A549 (cell line): ENCODE measurements around the gene KIAA1755. TPM values are rescaled to one million over a fixed set of nuclear protein-coding genes. Genes with fewer than 3 reads are reported as not detected.

Experiments used
- BHLHE40 ChIP-seq: IDR thresholded peaks from 2 replicates; pipeline ENCODE4 v1.6.1; 2012; ENCODE audit warnings: low read depth, low read length, inconsistent platforms
- CEBPB ChIP-seq, 2 experiments: fragments of >200 bp in 1 of 2; sonication (Bioruptor Twin) in 1 of 2; formaldehyde crosslinking in 1 of 2; IDR thresholded peaks; 2 replicates each; pipeline ENCODE4 v1.6.1; 2012 to 2016
- CHD2 ChIP-seq: fragments of 150-350 bp; IDR thresholded peaks from 2 replicates; pipeline ENCODE4 v1.6.1; 2014; ENCODE audit warnings: low read length; ENCODE audit not compliant: partially characterized antibody
- CHD4 ChIP-seq: fragments of 200-600 bp; sonication (generic); IDR thresholded peaks from 2 replicates; pipeline ENCODE4 v1.6.1; 2016; ENCODE audit warnings: antibody characterized with exemption, mild to moderate bottlenecking, borderline replicate concordance
- EHF ChIP-seq: fragments of 250-450 bp; sonication (Bioruptor Pico); IDR thresholded peaks from 2 replicates; pipeline ENCODE4 v1.5.0; 2020; ENCODE audit warnings: mild to moderate bottlenecking
- EHMT2 ChIP-seq: fragments of 200-600 bp; sonication (generic); IDR thresholded peaks from 2 replicates; pipeline ENCODE4 v1.6.1; 2016; ENCODE audit warnings: antibody characterized with exemption, low read depth, mild to moderate bottlenecking, moderate library complexity
- FOSL2 ChIP-seq, 2 experiments: fragments of 450-650 bp in 1 of 2; fragments of >200 bp in 1 of 2; sonication (Bioruptor Twin) in 1 of 2; formaldehyde crosslinking; IDR thresholded peaks; 2 replicates each; pipeline versions ENCODE4 v1.5.0 to v1.6.1; 2016 to 2020; ENCODE audit warnings: mild to moderate bottlenecking in 1 of 2, moderate library complexity in 1 of 2
- GATA3 ChIP-seq: IDR thresholded peaks from 2 replicates; pipeline ENCODE4 v1.6.1; 2012; ENCODE audit warnings: borderline replicate concordance
- HDAC2 ChIP-seq: fragments of 200-600 bp; sonication (generic); IDR thresholded peaks from 2 replicates; pipeline ENCODE4 v1.6.1; 2016
- HOXA7 ChIP-seq: fragments of 250-450 bp; sonication (Bioruptor Pico); IDR thresholded peaks from 2 replicates; pipeline ENCODE4 v1.5.0; 2020; ENCODE audit warnings: mild to moderate bottlenecking, moderate library complexity
- HOXB13 ChIP-seq: fragments of 250-450 bp; sonication (Bioruptor Pico); IDR thresholded peaks from 2 replicates; pipeline ENCODE4 v1.5.0; 2020; ENCODE audit warnings: low read depth, mild to moderate bottlenecking, moderate library complexity
- KDM1A ChIP-seq: fragments of 200-600 bp; sonication (generic); IDR thresholded peaks from 2 replicates; pipeline ENCODE4 v1.6.1; 2016; ENCODE audit warnings: low read depth, mild to moderate bottlenecking
- KDM5A ChIP-seq: fragments of 200-600 bp; sonication (generic); IDR thresholded peaks from 2 replicates; pipeline ENCODE4 v1.6.1; 2016; ENCODE audit warnings: antibody characterized with exemption, mild to moderate bottlenecking
- MAFK ChIP-seq: fragments of 450-650 bp; IDR thresholded peaks from 2 replicates; pipeline ENCODE4 v1.6.1; 2014; ENCODE audit not compliant: partially characterized antibody
- NFE2L2 ChIP-seq: fragments of 150-350 bp; conservative IDR thresholded peaks from 2 replicates; pipeline ENCODE4 v1.6.1; 2014; ENCODE audit warnings: low read length
- NPAS2 ChIP-seq: fragments of 250-450 bp; sonication (Bioruptor Pico); IDR thresholded peaks from 2 replicates; pipeline ENCODE4 v1.8.0; 2022; ENCODE audit warnings: mild to moderate bottlenecking, moderate library complexity, borderline replicate concordance
- POLR2A ChIP-seq: IDR thresholded peaks from 2 replicates; pipeline ENCODE4 v1.6.1; 2012; ENCODE audit warnings: mild to moderate bottlenecking, low read length
- POLR2AphosphoS2 ChIP-seq: conservative IDR thresholded peaks from 2 replicates; pipeline ENCODE4 v1.6.1; 2012; ENCODE audit warnings: low read length, improper control_type of control experiment, inconsistent platforms
- RAD21 ChIP-seq, 2 experiments: fragments of >200 bp in 1 of 2; sonication (Bioruptor Twin) in 1 of 2; formaldehyde crosslinking in 1 of 2; IDR thresholded peaks in 1 of 2; conservative IDR thresholded peaks in 1 of 2; 2 replicates in 1 of 2; 3 replicates in 1 of 2; pipeline ENCODE4 v1.6.1; 2012 to 2018; ENCODE audit warnings: inconsistent platforms in 1 of 2
- RARB ChIP-seq: fragments of 250-450 bp; sonication (Bioruptor Pico); IDR thresholded peaks from 2 replicates; pipeline ENCODE4 v1.8.0; 2021; ENCODE audit warnings: mild to moderate bottlenecking, moderate library complexity
- RCOR1 ChIP-seq: fragments of 150-350 bp; IDR thresholded peaks from 2 replicates; pipeline ENCODE4 v1.6.1; 2014; ENCODE audit warnings: antibody characterized with exemption, low read length, low read depth
- TFCP2L1 ChIP-seq: fragments of 250-450 bp; sonication (Bioruptor Pico); IDR thresholded peaks from 2 replicates; pipeline ENCODE4 v1.5.0; 2021; ENCODE audit warnings: mild to moderate bottlenecking
- ZC3H11A ChIP-seq: fragments of 450-650 bp; IDR thresholded peaks from 2 replicates; pipeline ENCODE4 v1.6.1; 2014; ENCODE audit warnings: antibody characterized with exemption, mild to moderate bottlenecking
- ZFP36 ChIP-seq: fragments of 450-650 bp; IDR thresholded peaks from 2 replicates; pipeline ENCODE4 v1.6.1; 2014; ENCODE audit warnings: borderline replicate concordance; ENCODE audit not compliant: partially characterized antibody
- ZNF302 ChIP-seq: fragments of 250-450 bp; sonication (Bioruptor Pico); IDR thresholded peaks from 2 replicates; pipeline ENCODE4 v1.9.0; 2021; ENCODE audit warnings: inconsistent platforms, mild to moderate bottlenecking, moderate library complexity
- polyA plus RNA-seq, 4 experiments: library from polyadenylated mRNA; depleted of rRNA in 3 of 4; stranded (reverse); fragments of >200 nt; fragmentation: RNase III in 1 of 4; extraction: RNeasy Plus Mini Kit Qiagen cat#74134 plus additional on column Dnase treatment in 1 of 4; gene quantifications; 2 replicates in 3 of 4; 3 replicates in 1 of 4; pipeline ENCODE4 v1.2.3, GENCODE V29; 2011 to 2017
- TF ChIP-seq, protein P1 (sequence below): fragments of 200-600 bp; sonication (generic); IDR thresholded peaks from 2 replicates; pipeline ENCODE4 v1.6.1; 2016; ENCODE audit warnings: antibody characterized with exemption, mild to moderate bottlenecking, moderate library complexity
- TF ChIP-seq, protein P2 (sequence below): fragments of 450-650 bp; IDR thresholded peaks from 2 replicates; pipeline ENCODE4 v1.6.1; 2014; ENCODE audit warnings: antibody characterized with exemption
- TF ChIP-seq, protein P3 (sequence below): fragments of >200 bp; sonication (Bioruptor Twin); formaldehyde crosslinking; IDR thresholded peaks from 3 replicates; pipeline ENCODE4 v1.6.1; 2016
- TF ChIP-seq, protein P4 (sequence below): fragments of >200 bp; sonication (Bioruptor Twin); formaldehyde crosslinking; IDR thresholded peaks from 2 replicates; pipeline ENCODE4 v1.6.1; 2016

The KIAA1755 gene
- polyA plus RNA-seq, 2 of the 4 experiments (the other 2 are of a cell fraction) = 0.04 to 0.21 TPM

DNA sequence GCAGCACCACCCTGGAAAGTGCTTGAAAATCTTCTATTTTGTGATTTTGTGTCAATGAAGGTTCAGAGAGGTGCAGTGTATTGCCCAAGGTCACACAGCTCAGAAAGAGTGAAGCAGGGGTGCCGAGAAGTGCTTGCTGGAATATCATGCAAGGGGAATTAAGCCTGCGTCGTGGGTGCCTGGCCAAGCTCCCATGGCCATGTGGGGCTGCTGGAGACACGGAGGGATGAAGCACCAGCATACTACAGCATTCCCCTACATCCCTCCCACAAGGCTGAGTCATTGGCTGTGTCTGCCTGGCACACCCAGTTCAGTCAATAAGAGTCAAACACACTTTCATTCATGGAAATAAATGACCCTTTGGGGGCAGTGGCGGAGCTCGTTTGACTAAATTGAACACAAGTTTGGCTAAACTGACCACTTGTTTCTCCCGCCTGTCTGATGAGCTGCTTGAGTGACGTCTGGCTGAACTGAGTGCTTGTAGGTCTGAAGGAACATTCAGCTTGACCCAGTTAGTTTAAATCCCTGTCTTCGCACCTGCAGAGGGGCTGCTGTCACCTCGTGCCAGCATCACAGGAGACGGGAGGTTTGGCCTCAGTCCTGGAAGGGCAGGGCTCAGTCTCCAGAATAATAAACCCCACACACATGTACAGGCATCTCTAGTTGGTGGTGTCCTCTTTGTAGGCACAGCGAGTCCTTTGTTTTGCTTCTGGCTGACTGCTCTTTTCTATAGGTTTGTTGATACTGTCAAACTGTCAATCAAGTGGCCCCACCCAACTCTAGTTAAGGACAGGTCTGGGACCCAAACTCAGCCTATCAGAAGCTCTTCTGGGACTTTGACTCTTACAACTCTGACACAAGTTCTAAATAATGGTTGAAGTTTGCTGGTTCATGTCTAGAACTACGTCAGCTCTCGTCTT, 87.0 kb downstream of the KIAA1755 start (continued):
- TF ChIP-seq, protein P1, sequence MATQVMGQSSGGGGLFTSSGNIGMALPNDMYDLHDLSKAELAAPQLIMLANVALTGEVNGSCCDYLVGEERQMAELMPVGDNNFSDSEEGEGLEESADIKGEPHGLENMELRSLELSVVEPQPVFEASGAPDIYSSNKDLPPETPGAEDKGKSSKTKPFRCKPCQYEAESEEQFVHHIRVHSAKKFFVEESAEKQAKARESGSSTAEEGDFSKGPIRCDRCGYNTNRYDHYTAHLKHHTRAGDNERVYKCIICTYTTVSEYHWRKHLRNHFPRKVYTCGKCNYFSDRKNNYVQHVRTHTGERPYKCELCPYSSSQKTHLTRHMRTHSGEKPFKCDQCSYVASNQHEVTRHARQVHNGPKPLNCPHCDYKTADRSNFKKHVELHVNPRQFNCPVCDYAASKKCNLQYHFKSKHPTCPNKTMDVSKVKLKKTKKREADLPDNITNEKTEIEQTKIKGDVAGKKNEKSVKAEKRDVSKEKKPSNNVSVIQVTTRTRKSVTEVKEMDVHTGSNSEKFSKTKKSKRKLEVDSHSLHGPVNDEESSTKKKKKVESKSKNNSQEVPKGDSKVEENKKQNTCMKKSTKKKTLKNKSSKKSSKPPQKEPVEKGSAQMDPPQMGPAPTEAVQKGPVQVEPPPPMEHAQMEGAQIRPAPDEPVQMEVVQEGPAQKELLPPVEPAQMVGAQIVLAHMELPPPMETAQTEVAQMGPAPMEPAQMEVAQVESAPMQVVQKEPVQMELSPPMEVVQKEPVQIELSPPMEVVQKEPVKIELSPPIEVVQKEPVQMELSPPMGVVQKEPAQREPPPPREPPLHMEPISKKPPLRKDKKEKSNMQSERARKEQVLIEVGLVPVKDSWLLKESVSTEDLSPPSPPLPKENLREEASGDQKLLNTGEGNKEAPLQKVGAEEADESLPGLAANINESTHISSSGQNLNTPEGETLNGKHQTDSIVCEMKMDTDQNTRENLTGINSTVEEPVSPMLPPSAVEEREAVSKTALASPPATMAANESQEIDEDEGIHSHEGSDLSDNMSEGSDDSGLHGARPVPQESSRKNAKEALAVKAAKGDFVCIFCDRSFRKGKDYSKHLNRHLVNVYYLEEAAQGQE = no peak
- TF ChIP-seq POLR2A (peak; percentile 37; the same call in 1 of the 2 replicates), ZFP36 (peak; percentile 95), KDM1A (peak; percentile 72; the same call in 1 of the 2 replicates), KDM5A (no peak), HOXB13 (CRISPR knock-in tag) (peak; percentile 22; the same call in 1 of the 2 replicates), ZC3H11A (no peak), EHF (CRISPR knock-in tag) (no peak), RCOR1 (no peak), HOXA7 (CRISPR knock-in tag) (peak; percentile 62; the same call in 1 of the 2 replicates), POLR2AphosphoS2 (no peak), CEBPB (IDR thresholded peaks at IDR 0.05) (no peak), CHD4 (no peak), RAD21 (conservative IDR thresholded peaks at IDR 0.05 in 1 of 2, IDR thresholded peaks at IDR 0.05 in 1 of 2) (peak; percentile 58 to 75), FOSL2 (IDR thresholded peaks at IDR 0.05) (0 out of 2 replicates have a peak, but pooled peaks have one; percentile 61), FOSL2 (CRISPR knock-in tag; IDR thresholded peaks at IDR 0.05) (peak; percentile 92), RARB (CRISPR knock-in tag) (no peak), CHD2 (no peak), MAFK (peak; percentile 59), TFCP2L1 (CRISPR knock-in tag) (0 out of 2 replicates have a peak, but pooled peaks have one; percentile 31), HDAC2 (no peak), ZNF302 (CRISPR knock-in tag) (0 out of 2 replicates have a peak, but pooled peaks have one; percentile 37), BHLHE40 (no peak), EHMT2 (no peak), GATA3 (peak; percentile 35; the same call in 1 of the 2 replicates), NFE2L2 (0 out of 2 replicates have a peak, but pooled peaks have one; percentile 7), NPAS2 (CRISPR knock-in tag) (no peak)
- TF ChIP-seq, protein P2, sequence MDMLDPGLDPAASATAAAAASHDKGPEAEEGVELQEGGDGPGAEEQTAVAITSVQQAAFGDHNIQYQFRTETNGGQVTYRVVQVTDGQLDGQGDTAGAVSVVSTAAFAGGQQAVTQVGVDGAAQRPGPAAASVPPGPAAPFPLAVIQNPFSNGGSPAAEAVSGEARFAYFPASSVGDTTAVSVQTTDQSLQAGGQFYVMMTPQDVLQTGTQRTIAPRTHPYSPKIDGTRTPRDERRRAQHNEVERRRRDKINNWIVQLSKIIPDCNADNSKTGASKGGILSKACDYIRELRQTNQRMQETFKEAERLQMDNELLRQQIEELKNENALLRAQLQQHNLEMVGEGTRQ = peak; percentile 15; the same call in 1 of the 2 replicates
- TF ChIP-seq, protein P3, sequence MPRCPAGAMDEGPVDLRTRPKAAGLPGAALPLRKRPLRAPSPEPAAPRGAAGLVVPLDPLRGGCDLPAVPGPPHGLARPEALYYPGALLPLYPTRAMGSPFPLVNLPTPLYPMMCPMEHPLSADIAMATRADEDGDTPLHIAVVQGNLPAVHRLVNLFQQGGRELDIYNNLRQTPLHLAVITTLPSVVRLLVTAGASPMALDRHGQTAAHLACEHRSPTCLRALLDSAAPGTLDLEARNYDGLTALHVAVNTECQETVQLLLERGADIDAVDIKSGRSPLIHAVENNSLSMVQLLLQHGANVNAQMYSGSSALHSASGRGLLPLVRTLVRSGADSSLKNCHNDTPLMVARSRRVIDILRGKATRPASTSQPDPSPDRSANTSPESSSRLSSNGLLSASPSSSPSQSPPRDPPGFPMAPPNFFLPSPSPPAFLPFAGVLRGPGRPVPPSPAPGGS = 0 out of 3 replicates have a peak, but pooled peaks have one; percentile 48
- TF ChIP-seq, protein P4, sequence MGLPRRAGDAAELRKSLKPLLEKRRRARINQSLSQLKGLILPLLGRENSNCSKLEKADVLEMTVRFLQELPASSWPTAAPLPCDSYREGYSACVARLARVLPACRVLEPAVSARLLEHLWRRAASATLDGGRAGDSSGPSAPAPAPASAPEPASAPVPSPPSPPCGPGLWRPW = no peak
